Measurements from ENCODE around the gene DISC1.

GRCh38 chr1:232077809-232078208 is 451.2 kb downstream of the DISC1 start:
- TF ChIP-seq CTCF (IDR thresholded peaks at IDR 0.05; ENCODE audit: insufficient read depth, low read length) (no peak), POLR2AphosphoS5 (IDR thresholded peaks at IDR 0.05; ENCODE audit: low read depth) (no peak)

Data from HL-60 (cell line).